Natural killer cell (primary cell): ENCODE data around the gene SMG1. TPM values are rescaled to one million over a fixed set of nuclear protein-coding genes. Genes with fewer than 3 reads are reported as not detected.
"Not testable (repeated sequence)": the region's sequence is repeated elsewhere in the genome, so short reads cannot be mapped to it uniquely, and the experiment has no call there.

Experiments
- ATAC-seq, 3 donors: fragments of 150-1000 bp in 2 of 3; fragments of 200-7000 bp in 1 of 3; cut with Tn5 transposase; 1 replicate in 1 of 3; 2 replicates in 2 of 3; pipeline ENCODE4 v1.10.0; 2021; ENCODE audit warnings: mild to moderate bottlenecking in 2 of 3, moderate library complexity in 2 of 3
- DNase-seq, 2 donors: peaks; one replicate each; pipeline versions ENCODE4 v3.0.0 to v3.0.0-alpha.2; 2013 to 2021; ENCODE audit warnings: mixed read lengths in 1 of 2
- H3K27ac ChIP-seq: one replicate; pipeline ENCODE4 v1.5.1; 2013; ENCODE audit warnings: mild to moderate bottlenecking, low read length
- H3K27me3 ChIP-seq: one replicate; pipeline ENCODE4 v1.6.1; 2013; ENCODE audit warnings: low read length; ENCODE audit not compliant: control insufficient read depth, insufficient read depth
- H3K36me3 ChIP-seq: one replicate; pipeline ENCODE4 v1.6.1; 2013; ENCODE audit warnings: low read length; ENCODE audit not compliant: control insufficient read depth, insufficient read depth
- H3K4me1 ChIP-seq: one replicate; pipeline ENCODE4 v1.6.1; 2013; ENCODE audit warnings: low read length; ENCODE audit not compliant: control insufficient read depth, insufficient read depth
- H3K4me3 ChIP-seq: one replicate; pipeline ENCODE4 v1.5.1; 2013; ENCODE audit warnings: low read length
- H3K9me3 ChIP-seq: one replicate; pipeline ENCODE4 v1.6.1; 2013; ENCODE audit warnings: low read length; ENCODE audit not compliant: control insufficient read depth, insufficient read depth
- H3K27ac Mint-ChIP-seq, 2 donors: one replicate each; pipeline ENCODE4 v1.8.0; 2022; ENCODE audit warnings: mild to moderate bottlenecking in 2 of 2, mixed read lengths in 2 of 2, moderate library complexity in 1 of 2
- H3K27me3 Mint-ChIP-seq, 2 donors: one replicate each; pipeline ENCODE4 v1.8.0; 2022; ENCODE audit warnings: low read depth in 2 of 2, mixed read lengths in 2 of 2
- H3K36me3 Mint-ChIP-seq: one replicate; pipeline ENCODE4 v1.8.0; 2022; ENCODE audit warnings: mixed read lengths
- H3K4me1 Mint-ChIP-seq, 2 donors: one replicate each; pipeline ENCODE4 v1.8.0; 2022; ENCODE audit warnings: mixed read lengths in 2 of 2
- H3K4me3 Mint-ChIP-seq: one replicate; pipeline ENCODE4 v1.8.0; 2022; ENCODE audit warnings: mild to moderate bottlenecking, moderate library complexity, mixed read lengths
- H3K9me3 Mint-ChIP-seq, 2 donors: one replicate each; pipeline ENCODE4 v1.8.0; 2022; ENCODE audit warnings: mixed read lengths in 2 of 2
- WGBS: methylation state at CpG from one replicate; pipeline ENCODE4 v1.1.7; 2013; ENCODE audit warnings: missing lambda C conversion rate; ENCODE audit not compliant: insufficient coverage; 5-methylcytosine and 5-hydroxymethylcytosine counted together
- intact Hi-C: fragments of 100-400 bp; cut with micrococcal nuclease; formaldehyde crosslinking; loops from one replicate; pipeline ENCODE4 v1.14.2; 2022
- total RNA-seq, 4 donors: library from RNA; stranded (reverse); fragments of 120-200 nt in 1 of 4; gene quantifications; one replicate each; pipeline versions ENCODE4 v1.2.3 to v1.2.4, GENCODE V29; 2013 to 2022
- TF ChIP-seq, protein P1 (sequence below): fragments of 200-600 bp; IDR thresholded peaks from one replicate; pipeline ENCODE4 v1.8.0; 2022; ENCODE audit warnings: antibody characterized with exemption

The SMG1 gene
- total RNA-seq, 3 donors from 2014 or later (not counting 1 experiment from before 2014, with no cell fraction given) = 215 to 253 (median 246) TPM

DNA sequence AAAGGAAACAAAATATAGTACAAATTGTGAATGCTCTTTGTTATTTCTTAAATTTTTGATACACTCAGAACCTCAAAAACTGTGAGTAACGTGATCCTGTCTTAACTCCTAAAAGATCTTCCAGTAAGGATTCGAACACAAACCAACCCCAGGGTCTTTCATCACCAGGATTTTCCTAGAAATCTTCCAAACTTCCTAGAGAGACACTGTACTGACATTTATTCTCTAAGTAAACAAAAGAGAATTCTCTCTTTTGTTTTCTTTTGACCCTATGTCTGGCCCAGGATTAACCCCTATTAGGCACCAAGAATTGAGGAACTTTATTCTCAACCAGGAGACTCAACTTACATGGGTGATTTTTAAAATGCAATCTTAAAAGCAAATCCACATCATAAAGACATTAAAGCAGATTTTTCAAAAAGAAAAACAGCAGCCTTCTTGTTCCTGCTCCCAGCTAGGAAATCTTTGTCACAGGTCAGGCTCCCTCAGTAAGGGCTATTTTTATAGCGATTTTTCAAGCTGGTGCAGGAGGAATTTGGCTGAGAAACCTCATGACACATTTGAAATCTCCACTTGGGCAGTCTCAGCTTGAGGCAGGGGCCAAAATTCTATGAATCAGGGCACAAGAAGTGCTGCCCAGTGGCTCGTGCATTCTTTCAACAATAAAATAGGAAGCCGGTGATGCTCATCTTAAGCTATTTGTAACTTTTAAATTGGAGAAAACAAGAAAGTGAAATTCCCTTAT is 6.2 kb upstream of the SMG1 start:
- Histone ChIP-seq H3K9me3 (no peaks in the 10 kb centered on the region), H3K4me1 (no peaks in the 10 kb centered on the region), H3K27ac (no peak overlapping the region), H3K36me3 (no peaks in the 10 kb centered on the region), H3K4me3 (no peak overlapping the region), H3K27me3 (no peaks in the 10 kb centered on the region)
- no peak for ATAC-seq
- DNase-seq = no peak
- H3K27me3 Mint-ChIP-seq = peaks cover 0 to 3% of the 10 kb centered on the region in 2 donors
- 81% methylated on average over 5 of the region's 5 CpGs for WGBS
- H3K27ac Mint-ChIP-seq = no peak overlapping the region
- H3K4me3 Mint-ChIP-seq = no peak overlapping the region
- intact Hi-C loops = no loop called here
- TF ChIP-seq, protein P1, sequence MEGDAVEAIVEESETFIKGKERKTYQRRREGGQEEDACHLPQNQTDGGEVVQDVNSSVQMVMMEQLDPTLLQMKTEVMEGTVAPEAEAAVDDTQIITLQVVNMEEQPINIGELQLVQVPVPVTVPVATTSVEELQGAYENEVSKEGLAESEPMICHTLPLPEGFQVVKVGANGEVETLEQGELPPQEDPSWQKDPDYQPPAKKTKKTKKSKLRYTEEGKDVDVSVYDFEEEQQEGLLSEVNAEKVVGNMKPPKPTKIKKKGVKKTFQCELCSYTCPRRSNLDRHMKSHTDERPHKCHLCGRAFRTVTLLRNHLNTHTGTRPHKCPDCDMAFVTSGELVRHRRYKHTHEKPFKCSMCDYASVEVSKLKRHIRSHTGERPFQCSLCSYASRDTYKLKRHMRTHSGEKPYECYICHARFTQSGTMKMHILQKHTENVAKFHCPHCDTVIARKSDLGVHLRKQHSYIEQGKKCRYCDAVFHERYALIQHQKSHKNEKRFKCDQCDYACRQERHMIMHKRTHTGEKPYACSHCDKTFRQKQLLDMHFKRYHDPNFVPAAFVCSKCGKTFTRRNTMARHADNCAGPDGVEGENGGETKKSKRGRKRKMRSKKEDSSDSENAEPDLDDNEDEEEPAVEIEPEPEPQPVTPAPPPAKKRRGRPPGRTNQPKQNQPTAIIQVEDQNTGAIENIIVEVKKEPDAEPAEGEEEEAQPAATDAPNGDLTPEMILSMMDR = no peak
- H3K4me1 Mint-ChIP-seq = no peaks in the 10 kb centered on the region
- no peaks in the 10 kb centered on the region for H3K36me3 Mint-ChIP-seq
- no peaks in the 10 kb centered on the region for H3K9me3 Mint-ChIP-seq

DNA sequence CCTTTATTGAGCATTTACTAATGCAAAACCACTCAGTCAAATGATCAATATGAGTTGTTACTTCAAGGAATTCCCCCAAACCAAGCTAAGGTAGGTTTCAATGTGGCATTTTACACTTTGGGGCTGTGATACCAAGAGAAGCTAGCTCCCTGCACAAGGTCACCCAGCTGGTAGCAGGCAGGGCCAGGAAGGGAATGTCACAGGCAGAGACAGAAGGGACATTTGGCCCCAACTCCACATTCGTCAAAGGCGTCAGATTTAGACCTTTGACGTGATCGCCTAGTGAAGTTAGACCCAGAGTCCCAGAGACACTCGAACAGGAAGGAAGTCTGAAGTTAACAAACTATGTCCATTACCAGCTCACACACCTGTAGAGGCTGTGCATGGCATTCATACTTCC is 5.5 kb upstream of the SMG1 start:
- H3K27ac ChIP-seq = no peak overlapping the region
- H3K4me3 ChIP-seq = no peak overlapping the region
- H3K27me3 ChIP-seq = no peaks in the 10 kb centered on the region
- Mint-ChIP-seq H3K4me3 (no peak overlapping the region), H3K4me1 (peaks cover 0 to 6% of the 10 kb centered on the region in 2 donors), H3K27me3 (peaks cover 0 to 1% of the 10 kb centered on the region in 2 donors), H3K9me3 (no peaks in the 10 kb centered on the region), H3K27ac (no peak overlapping the region), H3K36me3 (no peaks in the 10 kb centered on the region)
- no peaks in the 10 kb centered on the region for H3K9me3 ChIP-seq
- peaks cover 5% of the 10 kb centered on the region for H3K4me1 ChIP-seq
- H3K36me3 ChIP-seq = no peaks in the 10 kb centered on the region
- ATAC-seq (no peak), DNase-seq (no peak)
- TF ChIP-seq, protein P1 = no peak
- WGBS = 58% methylated on average over 5 of the region's 5 CpGs
- intact Hi-C loops = no loop called here

DNA sequence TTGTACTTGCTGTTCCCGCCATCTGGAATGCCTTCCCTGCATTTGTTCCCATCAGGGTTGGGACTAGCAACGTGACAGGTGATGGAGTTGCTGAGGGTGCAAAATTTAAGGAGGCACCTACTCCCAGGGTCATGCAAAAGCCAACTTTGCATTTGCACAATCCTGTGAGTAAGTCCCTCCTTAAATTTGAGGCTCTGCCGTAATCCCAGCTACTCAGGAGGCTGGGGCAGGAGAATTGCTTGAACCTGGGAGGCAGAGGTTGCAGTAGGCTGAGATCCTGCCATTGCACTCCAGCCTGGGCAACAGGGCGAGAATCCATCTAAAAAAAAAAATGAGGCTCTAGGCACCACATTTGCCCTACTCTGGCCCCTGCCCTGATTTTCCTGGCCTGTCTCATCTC is 3.9 kb upstream of the SMG1 start:
- H3K9me3 Mint-ChIP-seq, H3K27ac Mint-ChIP-seq, intact Hi-C loops, H3K27ac ChIP-seq, ATAC-seq, H3K4me1 ChIP-seq, H3K36me3 Mint-ChIP-seq, H3K27me3 Mint-ChIP-seq, H3K36me3 ChIP-seq, H3K4me3 ChIP-seq, H3K9me3 ChIP-seq, H3K27me3 ChIP-seq, H3K4me3 Mint-ChIP-seq, DNase-seq: not testable (repeated sequence)
- 92% methylated on average over 4 of the region's 4 CpGs for WGBS
- peaks cover 5 to 15% of the 10 kb centered on the region in 2 donors for H3K4me1 Mint-ChIP-seq

DNA sequence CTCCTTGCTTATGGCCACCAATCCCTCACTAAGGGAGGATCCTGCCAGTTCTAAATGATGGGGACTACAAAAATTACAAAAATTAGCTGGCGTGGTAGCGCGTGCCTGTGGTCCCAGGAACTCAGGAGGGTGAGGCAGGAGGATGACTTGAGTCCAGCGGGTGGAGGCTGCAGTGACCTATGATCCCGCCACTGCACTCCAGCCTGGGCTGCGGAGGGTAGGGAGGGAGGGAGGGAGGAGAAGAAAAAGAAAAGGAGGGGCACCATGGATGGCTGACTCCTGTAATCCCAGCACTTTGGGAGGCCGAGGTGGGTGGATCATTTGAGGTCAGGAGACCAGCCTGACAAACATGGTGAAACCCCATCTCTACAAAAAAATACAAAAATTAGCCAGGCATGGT is 1.9 kb upstream of the SMG1 start:
- H3K9me3 Mint-ChIP-seq, H3K9me3 ChIP-seq, H3K27ac Mint-ChIP-seq, DNase-seq, H3K27me3 ChIP-seq, H3K36me3 Mint-ChIP-seq, ATAC-seq, H3K4me3 Mint-ChIP-seq, intact Hi-C loops, H3K36me3 ChIP-seq, H3K27ac ChIP-seq, H3K27me3 Mint-ChIP-seq, H3K4me3 ChIP-seq: not testable (repeated sequence)
- H3K4me1 Mint-ChIP-seq = peaks cover 24 to 30% of the 10 kb centered on the region in 2 donors
- 96% methylated on average over 7 of the region's 7 CpGs for WGBS
- H3K4me1 ChIP-seq = peaks cover 19% of the 10 kb centered on the region

DNA sequence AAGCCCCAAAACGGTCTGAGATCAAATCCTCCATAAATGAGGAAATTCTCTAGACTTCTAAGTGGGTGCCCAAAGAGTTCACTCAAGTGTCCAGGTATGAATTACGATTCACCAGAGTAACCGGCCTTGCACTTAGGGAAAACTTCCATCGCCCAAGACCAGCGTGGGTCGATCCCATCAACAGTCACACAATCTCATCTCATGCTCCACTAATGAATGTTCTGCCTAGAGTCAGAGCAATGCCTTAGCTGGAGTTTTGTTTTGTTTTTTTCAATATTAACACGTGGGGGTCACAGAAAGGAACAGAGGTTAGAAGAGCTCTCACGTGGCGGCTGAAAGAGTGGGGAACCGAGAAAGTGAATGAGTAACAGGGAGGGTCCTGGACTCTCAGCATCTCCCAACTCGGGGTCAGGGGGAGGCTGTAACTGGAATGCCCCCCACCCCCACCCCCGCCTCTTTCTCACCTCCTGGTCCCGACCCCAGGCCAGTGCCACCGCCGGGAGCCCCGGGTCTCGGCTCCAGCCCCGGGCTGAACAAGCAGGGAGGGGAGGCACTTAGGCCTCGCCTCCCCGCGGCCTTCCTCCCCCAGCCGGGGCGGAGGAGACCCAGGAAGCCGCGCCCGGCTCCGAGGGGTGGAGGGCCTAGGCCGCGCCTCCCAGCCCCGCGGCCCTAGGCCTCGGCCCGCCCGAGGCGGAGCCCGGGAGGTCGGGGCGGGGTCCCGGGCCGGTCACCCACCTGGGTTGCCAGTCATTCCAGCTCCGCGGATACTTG is 808 bp downstream of the SMG1 start:
- ATAC-seq = peak; percentile 32 to 71 (median 52)
- WGBS = 0% methylated on average over 41 of the region's 42 CpGs
- Mint-ChIP-seq H3K4me1 (peaks cover 34 to 46% of the 10 kb centered on the region in 2 donors), H3K27ac (peak overlapping the region; percentile 94), H3K4me3 (peak overlapping the region; percentile 92)
- Histone ChIP-seq H3K4me3 (peak overlapping the region; percentile 81), H3K27ac (peak overlapping the region; percentile 88), H3K4me1 (peaks cover 26% of the 10 kb centered on the region)
- H3K27me3 Mint-ChIP-seq, H3K27me3 ChIP-seq, H3K36me3 ChIP-seq, H3K36me3 Mint-ChIP-seq, H3K9me3 Mint-ChIP-seq, intact Hi-C loops, H3K9me3 ChIP-seq: not testable (repeated sequence)
- peak; percentile 48 to 74 for DNase-seq

DNA sequence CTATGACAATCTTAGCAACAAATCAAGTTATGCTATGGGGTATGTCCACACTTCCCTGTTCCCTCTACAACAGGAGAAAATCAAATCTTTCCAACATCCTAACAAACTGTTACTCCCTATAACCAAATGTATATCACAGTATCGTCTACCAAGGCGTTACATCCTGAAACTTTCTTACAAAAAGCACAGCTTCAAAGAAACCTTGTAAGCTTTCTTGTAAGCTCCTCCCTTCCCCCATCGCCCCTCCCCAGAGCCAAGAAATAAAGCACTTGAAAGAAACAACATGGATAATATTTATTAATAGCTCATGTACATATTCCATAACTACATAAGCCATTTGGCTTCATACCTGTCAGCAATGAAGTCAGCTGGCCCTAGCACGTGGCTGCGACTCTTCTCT is 2.3 kb downstream of the SMG1 start:
- ATAC-seq, H3K27ac ChIP-seq, H3K27me3 ChIP-seq, H3K9me3 Mint-ChIP-seq, H3K4me3 ChIP-seq, H3K36me3 ChIP-seq, intact Hi-C loops, H3K9me3 ChIP-seq, H3K27me3 Mint-ChIP-seq, H3K36me3 Mint-ChIP-seq: not testable (repeated sequence)
- Mint-ChIP-seq H3K4me1 (peaks cover 34 to 54% of the 10 kb centered on the region in 2 donors), H3K27ac (peak overlapping the region; percentile 88 to 94), H3K4me3 (peak overlapping the region; percentile 92)
- H3K4me1 ChIP-seq = peaks cover 26% of the 10 kb centered on the region
- peak in 1 of 2 donors; percentile 17 for DNase-seq
- WGBS = 0% methylated on average over 2 of the region's 5 CpGs
